Measurements from ENCODE around the gene SUSD2.

- TF ChIP-seq, protein P1, sequence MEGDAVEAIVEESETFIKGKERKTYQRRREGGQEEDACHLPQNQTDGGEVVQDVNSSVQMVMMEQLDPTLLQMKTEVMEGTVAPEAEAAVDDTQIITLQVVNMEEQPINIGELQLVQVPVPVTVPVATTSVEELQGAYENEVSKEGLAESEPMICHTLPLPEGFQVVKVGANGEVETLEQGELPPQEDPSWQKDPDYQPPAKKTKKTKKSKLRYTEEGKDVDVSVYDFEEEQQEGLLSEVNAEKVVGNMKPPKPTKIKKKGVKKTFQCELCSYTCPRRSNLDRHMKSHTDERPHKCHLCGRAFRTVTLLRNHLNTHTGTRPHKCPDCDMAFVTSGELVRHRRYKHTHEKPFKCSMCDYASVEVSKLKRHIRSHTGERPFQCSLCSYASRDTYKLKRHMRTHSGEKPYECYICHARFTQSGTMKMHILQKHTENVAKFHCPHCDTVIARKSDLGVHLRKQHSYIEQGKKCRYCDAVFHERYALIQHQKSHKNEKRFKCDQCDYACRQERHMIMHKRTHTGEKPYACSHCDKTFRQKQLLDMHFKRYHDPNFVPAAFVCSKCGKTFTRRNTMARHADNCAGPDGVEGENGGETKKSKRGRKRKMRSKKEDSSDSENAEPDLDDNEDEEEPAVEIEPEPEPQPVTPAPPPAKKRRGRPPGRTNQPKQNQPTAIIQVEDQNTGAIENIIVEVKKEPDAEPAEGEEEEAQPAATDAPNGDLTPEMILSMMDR (conservative IDR thresholded peaks at IDR 0.05; ENCODE audit: low read length) = no peak
- no peak for TF ChIP-seq EZH2phosphoT487 (IDR thresholded peaks at IDR 0.05; ENCODE audit: borderline replicate concordance, low read depth, low read length)
These were observed at the start of gene SUSD2 for GRCh38 chr22:24181088-24181995.
